NCI-H748 (cell line): ENCODE measurements around the gene NDNF.

Experiments used
- DNase-seq: peaks from one replicate; lab custom pipeline; 2025; ENCODE audit not compliant: unreplicated experiment; lab: John Stamatoyannopoulos, UW

NDNF gene

GRCh38 chr4:121015421-121015820, 56.9 kb downstream of the NDNF start:
- DNase-seq = no peak

GRCh38 chr4:121014544-121014943, 57.8 kb downstream of the NDNF start:
- DNase-seq = no peak

DNA sequence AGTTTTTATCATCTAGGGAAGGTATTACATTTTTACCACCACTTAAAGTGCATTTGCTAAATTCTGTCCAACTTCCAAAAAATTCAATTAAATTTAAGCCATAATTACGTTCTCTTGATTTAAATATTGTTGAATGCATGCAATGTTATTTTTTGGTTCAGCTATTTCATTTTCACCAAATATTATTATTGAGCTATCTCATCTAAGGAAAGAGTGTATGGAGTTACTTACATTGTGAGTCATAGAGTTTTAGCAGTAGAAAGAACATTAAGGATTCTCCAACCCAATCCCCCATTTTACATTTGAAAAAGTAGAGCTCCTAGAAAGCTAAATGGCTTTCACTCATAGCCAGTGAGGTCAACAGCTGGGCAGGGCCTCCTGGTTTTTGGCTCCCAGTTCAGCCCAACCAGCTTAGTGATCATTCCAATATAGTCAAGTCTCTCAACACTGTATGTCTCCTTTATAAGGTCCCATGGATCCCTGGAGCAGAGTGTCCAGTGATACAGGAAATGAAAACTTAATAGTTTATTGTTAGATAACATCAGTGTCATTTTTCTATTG, 60.5 kb downstream of the NDNF start:
- DNase-seq = no peak

GRCh38 chr4:121011138-121011537, 61.2 kb downstream of the NDNF start:
- DNase-seq = no peak

GRCh38 chr4:121009578-121010478, 62.5 kb downstream of the NDNF start:
- DNase-seq = no peak

DNA sequence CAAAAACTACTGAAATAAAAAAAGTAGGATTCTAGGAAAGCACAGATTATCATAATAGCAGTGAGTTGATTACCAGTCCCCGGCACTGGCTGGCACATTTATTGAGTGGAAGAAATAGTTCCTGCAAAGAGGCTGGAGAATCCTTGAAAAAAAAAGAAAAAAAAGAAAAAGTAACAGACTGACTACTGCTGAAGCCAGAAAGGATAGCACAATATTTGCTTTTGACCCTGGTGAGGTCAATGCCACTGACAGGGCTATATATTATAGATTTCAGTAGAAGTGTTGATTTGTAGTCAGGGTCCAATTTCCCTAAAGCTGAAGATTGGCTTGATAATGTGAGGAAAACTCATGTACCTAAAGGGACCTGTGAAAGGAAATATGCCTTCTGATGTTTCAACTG, 64.7 kb downstream of the NDNF start:
- no peak for DNase-seq

GRCh38 chr4:121003863-121004262, 68.5 kb downstream of the NDNF start:
- DNase-seq = no peak

DNA sequence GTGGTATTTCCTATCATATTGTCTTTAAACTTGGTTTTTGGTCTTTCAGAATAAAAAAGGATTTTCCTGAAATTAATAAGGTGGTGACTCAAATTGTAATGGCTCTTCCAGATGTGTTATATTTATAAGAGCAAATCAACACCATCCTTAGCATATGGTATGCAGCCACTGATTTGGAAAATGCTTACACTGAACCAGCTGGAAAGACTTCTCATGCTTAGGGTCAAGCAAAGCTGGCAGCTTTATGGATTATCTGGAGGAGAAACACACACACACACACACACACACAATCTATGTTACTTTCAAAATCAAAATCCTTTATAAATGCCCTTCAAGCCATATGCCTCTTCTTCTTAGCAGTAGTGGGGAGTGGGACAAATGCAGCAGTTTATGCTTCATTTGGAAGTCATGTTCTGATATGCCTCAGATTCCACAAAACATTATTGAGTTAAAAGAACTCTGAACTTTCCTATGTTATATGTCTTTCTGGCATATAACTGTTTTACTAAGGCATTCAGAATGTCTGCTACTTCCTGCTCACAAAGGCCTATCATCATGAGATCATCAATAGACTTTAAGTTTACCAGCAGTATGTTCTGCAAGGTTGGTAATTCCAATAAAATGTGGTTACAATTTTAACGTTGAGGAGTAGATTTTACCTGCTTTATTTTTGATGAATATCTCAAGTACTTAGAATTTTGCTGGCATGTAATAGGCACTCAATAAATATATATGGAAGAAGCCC, 76.9 kb downstream of the NDNF start:
- DNase-seq = no peak

- peak; percentile 1 for DNase-seq
These were observed 77.8 kb downstream of the NDNF start for GRCh38 chr4:120994521-120994920.

DNA sequence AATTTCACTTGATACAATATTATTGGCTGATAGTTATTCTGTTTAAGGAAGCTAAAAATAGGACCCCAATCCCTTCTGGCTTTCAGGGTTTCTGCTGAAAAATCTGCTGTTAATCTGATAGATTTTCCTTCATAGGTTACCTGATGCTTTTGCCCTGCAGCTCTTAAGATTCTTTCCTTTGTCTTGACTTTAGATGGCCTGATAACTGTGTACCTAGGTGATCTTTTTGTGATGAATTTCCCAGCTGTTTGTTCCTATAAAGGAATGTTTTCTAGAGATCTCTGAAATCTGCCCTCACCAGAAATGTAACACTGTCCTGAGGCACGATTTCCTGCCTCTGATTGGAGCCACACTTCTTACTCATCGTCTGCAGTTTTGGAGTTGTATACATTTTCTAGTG, 80.5 kb downstream of the NDNF start:
- DNase-seq = no peak

- peak; percentile 3 for DNase-seq
These were observed 82.1 kb downstream of the NDNF start for GRCh38 chr4:120990246-120990645.
